Trophoblast cell (in vitro differentiated cells and primary cell): Measurements from ENCODE around the gene FAM229A.
A peak's percentile ranks its signal among the peaks of the same experiment; 100 is the strongest.

ENCODE experiments used
- DNase-seq, 2 donors: peaks; one replicate each; pipeline ENCODE4 v3.0.0-alpha.2; 2016
- H2AFZ ChIP-seq: 2 replicates; pipeline ENCODE4 v1.6.1; 2013; ENCODE audit warnings: low read length, moderate library complexity, mild to moderate bottlenecking; ENCODE audit not compliant: insufficient read depth, poor library complexity
- H2AK5ac ChIP-seq: 2 replicates; pipeline ENCODE4 v1.6.1; 2013; ENCODE audit warnings: mild to moderate bottlenecking, low read length
- H2BK120ac ChIP-seq: 2 replicates; pipeline ENCODE4 v1.6.1; 2013; ENCODE audit warnings: low read length, mild to moderate bottlenecking, moderate library complexity; ENCODE audit not compliant: insufficient read depth, poor library complexity
- H2BK12ac ChIP-seq: 2 replicates; pipeline ENCODE4 v1.6.1; 2013; ENCODE audit warnings: mild to moderate bottlenecking, low read length, moderate library complexity
- H2BK5ac ChIP-seq: 2 replicates; pipeline ENCODE4 v1.6.1; 2013; ENCODE audit warnings: low read length, low read depth, moderate library complexity, mild to moderate bottlenecking; ENCODE audit not compliant: poor library complexity
- H3K14ac ChIP-seq: 2 replicates; pipeline ENCODE4 v1.6.1; 2013; ENCODE audit warnings: mild to moderate bottlenecking, low read length
- H3K18ac ChIP-seq: 2 replicates; pipeline ENCODE4 v1.6.1; 2013; ENCODE audit warnings: mild to moderate bottlenecking, low read length
- H3K23ac ChIP-seq: 2 replicates; pipeline ENCODE4 v1.6.1; 2013; ENCODE audit warnings: low read length
- H3K27ac ChIP-seq: 2 replicates; pipeline ENCODE4 v1.5.1; 2013; ENCODE audit warnings: low read depth, mild to moderate bottlenecking, inconsistent platforms, low read length, moderate library complexity
- H3K27me3 ChIP-seq: 2 replicates; pipeline ENCODE4 v1.6.1; 2013; ENCODE audit warnings: inconsistent platforms, mild to moderate bottlenecking, low read length, moderate library complexity; ENCODE audit not compliant: insufficient read depth
- H3K36me3 ChIP-seq, 2 experiments: 1 replicate in 1 of 2; 2 replicates in 1 of 2; pipeline ENCODE4 v1.6.1; 2013; ENCODE audit warnings: low read length in 2 of 2, mild to moderate bottlenecking in 2 of 2, moderate library complexity in 1 of 2; ENCODE audit not compliant: insufficient read depth in 2 of 2, control insufficient read depth in 1 of 2
- H3K4ac ChIP-seq: 2 replicates; pipeline ENCODE4 v1.6.1; 2013; ENCODE audit warnings: low read depth, mild to moderate bottlenecking, low read length, moderate library complexity
- H3K4me1 ChIP-seq, 2 experiments: 1 replicate in 1 of 2; 2 replicates in 1 of 2; pipeline ENCODE4 v1.6.1; 2013; ENCODE audit warnings: low read length in 2 of 2, mild to moderate bottlenecking in 2 of 2, moderate library complexity in 1 of 2; ENCODE audit not compliant: insufficient read depth in 2 of 2, control insufficient read depth in 1 of 2
- H3K4me2 ChIP-seq: 2 replicates; pipeline ENCODE4 v1.6.1; 2013; ENCODE audit warnings: inconsistent platforms, mild to moderate bottlenecking, low read length, moderate library complexity
- H3K4me3 ChIP-seq: 2 replicates; pipeline ENCODE4 v1.5.1; 2013; ENCODE audit warnings: mild to moderate bottlenecking, low read depth, low read length, inconsistent platforms
- H3K79me1 ChIP-seq: one replicate; pipeline ENCODE4 v1.6.1; 2013; ENCODE audit warnings: low read length
- H3K79me2 ChIP-seq: 2 replicates; pipeline ENCODE4 v1.6.1; 2013; ENCODE audit warnings: low read length, mild to moderate bottlenecking; ENCODE audit not compliant: control insufficient read depth, insufficient read depth, poor library complexity
- H3K9ac ChIP-seq: 2 replicates; pipeline ENCODE4 v1.6.1; 2013; ENCODE audit warnings: mild to moderate bottlenecking, low read length
- H3K9me3 ChIP-seq: 2 replicates; pipeline ENCODE4 v1.6.1; 2013; ENCODE audit warnings: low read depth, mild to moderate bottlenecking, control low read depth, inconsistent platforms, low read length; ENCODE audit not compliant: insufficient read depth
- H4K12ac ChIP-seq: 2 replicates; pipeline ENCODE4 v1.6.1; 2013; ENCODE audit warnings: low read depth, mild to moderate bottlenecking, low read length, moderate library complexity
- H4K8ac ChIP-seq: 2 replicates; pipeline ENCODE4 v1.6.1; 2013; ENCODE audit warnings: low read depth, mild to moderate bottlenecking, low read length, moderate library complexity
- H4K91ac ChIP-seq: one replicate; pipeline ENCODE4 v1.6.1; 2013; ENCODE audit warnings: low read depth, mild to moderate bottlenecking, low read length, moderate library complexity
- WGBS: extraction: QIAGEN DNeasy Blood & Tissue Kit; methylation state at CpG from one replicate; pipeline ENCODE4 v1.1.7; 2013; ENCODE audit warnings: missing lambda C conversion rate; ENCODE audit not compliant: insufficient read length, insufficient coverage; ENCODE audit errors: extremely low coverage; 5-methylcytosine and 5-hydroxymethylcytosine counted together

The FAM229A gene

DNA sequence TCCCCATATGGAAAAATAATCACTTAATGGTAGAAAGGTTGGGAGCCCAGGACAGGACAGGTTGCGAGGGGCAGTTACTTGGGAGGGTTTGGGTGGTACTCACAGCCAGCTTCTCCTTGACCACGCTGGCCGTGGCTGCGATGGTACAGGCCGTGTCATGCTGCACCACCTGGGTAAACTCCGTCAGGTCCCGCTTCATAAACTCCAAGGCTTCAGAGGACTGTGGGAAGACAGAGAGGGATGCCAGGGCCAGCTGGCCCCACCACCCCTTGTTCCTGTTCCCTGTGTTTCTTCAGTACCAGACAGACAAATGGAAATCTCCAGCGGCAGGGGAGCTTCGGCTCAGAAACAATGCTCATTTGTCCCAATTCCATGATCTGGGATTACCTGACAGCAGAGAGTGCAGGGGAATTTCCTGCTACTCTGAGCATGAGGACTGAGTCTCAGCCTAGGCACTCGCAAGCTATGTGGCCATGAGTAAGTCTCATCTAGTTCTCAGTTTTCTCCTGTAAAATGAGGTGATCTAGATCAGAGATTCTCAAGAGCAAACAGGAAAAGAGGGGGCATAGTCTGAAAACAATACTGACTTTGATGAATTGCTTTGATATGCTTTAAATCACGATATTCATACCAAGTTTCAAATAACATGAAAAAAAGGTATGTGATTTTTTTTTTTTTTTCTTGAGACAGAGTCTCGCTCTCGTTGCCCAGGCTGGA is 24.5 kb upstream of the FAM229A start:
- Histone ChIP-seq H2AFZ (no peak overlapping the region), H3K9me3 (no peaks in the 10 kb centered on the region), H3K79me1 (no peaks in the 10 kb centered on the region), H3K4me3 (no peak overlapping the region), H2AK5ac (no peak overlapping the region), H4K91ac (no peak overlapping the region), H3K36me3 (peaks cover 38 to 56% of the 10 kb centered on the region in 2 experiments), H3K79me2 (no peaks in the 10 kb centered on the region), H3K27ac (no peak overlapping the region), H3K4me1 (no peaks in the 10 kb centered on the region), H3K18ac (no peak overlapping the region), H2BK12ac (no peak overlapping the region), H3K4me2 (no peak overlapping the region), H3K23ac (no peak overlapping the region), H2BK120ac (no peak overlapping the region), H3K4ac (no peak overlapping the region), H3K14ac (no peak overlapping the region), H4K8ac (no peak overlapping the region), H3K27me3 (no peaks in the 10 kb centered on the region), H3K9ac (no peak overlapping the region), H2BK5ac (no peak overlapping the region), H4K12ac (no peak overlapping the region)
- WGBS, result no CpG with 5 or more reads among the region's 13 CpGs
- no peak for DNase-seq

DNA sequence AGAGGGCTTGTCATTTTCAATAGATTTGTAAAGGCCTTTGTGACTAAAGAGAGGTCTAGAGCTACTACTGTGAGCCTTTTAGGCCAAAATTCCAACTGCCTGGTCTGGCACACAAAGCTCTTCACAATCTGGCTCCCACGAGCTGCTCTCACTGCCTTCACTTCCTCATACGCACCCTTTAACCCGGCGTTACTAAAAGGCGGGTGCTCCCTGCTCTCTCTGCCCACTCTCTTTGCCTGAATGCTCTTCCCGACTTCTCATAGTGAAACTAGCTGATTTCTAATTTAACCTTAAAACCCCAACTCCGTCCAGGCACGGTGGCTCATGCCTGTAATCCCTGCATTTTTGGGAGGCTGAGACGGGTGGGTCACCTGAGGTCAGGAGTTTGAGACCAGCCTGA is 17.8 kb upstream of the FAM229A start:
- Histone ChIP-seq H3K14ac (no peak overlapping the region), H2BK120ac (no peak overlapping the region), H3K4me1 (no peaks in the 10 kb centered on the region), H3K27me3 (no peaks in the 10 kb centered on the region), H2BK5ac (no peak overlapping the region), H3K9ac (no peak overlapping the region), H3K9me3 (no peaks in the 10 kb centered on the region), H3K18ac (no peak overlapping the region), H3K4ac (no peak overlapping the region), H2BK12ac (no peak overlapping the region), H4K12ac (no peak overlapping the region), H3K79me1 (no peaks in the 10 kb centered on the region), H3K36me3 (peaks cover 70 to 80% of the 10 kb centered on the region in 2 experiments), H2AK5ac (no peak overlapping the region), H2AFZ (no peak overlapping the region), H3K79me2 (no peaks in the 10 kb centered on the region), H3K4me2 (no peak overlapping the region), H3K4me3 (no peak overlapping the region), H4K91ac (no peak overlapping the region), H3K23ac (no peak overlapping the region), H4K8ac (no peak overlapping the region), H3K27ac (no peak overlapping the region)
- no CpG with 5 or more reads among the region's 9 CpGs for WGBS
- no peak for DNase-seq

DNA sequence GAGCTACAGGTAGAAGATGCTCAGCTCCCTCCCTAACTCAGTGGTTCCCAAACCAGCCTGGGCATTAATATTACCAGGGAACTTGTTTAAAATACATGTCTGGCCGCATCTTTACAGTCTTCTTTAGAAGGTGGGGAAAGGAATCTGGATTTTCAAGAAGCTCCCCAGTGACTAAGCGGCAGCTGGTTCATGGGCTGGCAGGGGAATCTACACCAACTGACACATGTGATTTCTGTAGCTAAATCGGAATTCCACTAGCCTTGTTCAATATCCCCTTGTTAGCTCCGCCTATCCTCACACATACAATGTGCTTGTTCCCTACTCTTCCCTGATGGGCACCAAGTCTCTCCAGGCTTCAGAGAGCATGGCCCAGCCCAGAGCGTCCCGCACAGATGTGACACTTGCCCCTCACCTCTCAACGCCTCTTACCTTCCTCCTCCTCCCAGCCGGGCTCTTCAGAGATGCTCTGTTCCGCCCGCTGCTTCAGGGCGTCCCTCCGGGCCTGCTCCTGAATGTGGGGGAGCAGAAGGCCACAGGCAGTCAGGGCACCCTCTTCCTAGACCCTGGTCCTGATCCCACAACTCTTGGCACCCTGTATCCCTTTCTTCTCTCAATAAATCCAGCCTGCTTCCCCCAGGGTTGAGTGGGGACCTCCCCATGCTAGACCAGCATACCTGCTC is 15.4 kb upstream of the FAM229A start:
- H4K12ac ChIP-seq, result no peak overlapping the region
- no peak overlapping the region for H2AK5ac ChIP-seq
- no peak overlapping the region for H2BK120ac ChIP-seq
- no peaks in the 10 kb centered on the region for H3K9me3 ChIP-seq
- H3K36me3 ChIP-seq, result peaks cover 71 to 85% of the 10 kb centered on the region in 2 experiments
- H3K23ac ChIP-seq, result no peak overlapping the region
- no peak overlapping the region for H3K18ac ChIP-seq
- H4K8ac ChIP-seq, result no peak overlapping the region
- H3K9ac ChIP-seq, result no peak overlapping the region
- H3K4me3 ChIP-seq, result no peak overlapping the region
- DNase-seq, result peak; percentile 32 to 60
- H3K4me1 ChIP-seq, result no peaks in the 10 kb centered on the region
- no peak overlapping the region for H2BK12ac ChIP-seq
- no peak overlapping the region for H3K27ac ChIP-seq
- no CpG with 5 or more reads among the region's 12 CpGs for WGBS
- no peaks in the 10 kb centered on the region for H3K79me1 ChIP-seq
- no peak overlapping the region for H3K4ac ChIP-seq
- no peaks in the 10 kb centered on the region for H3K27me3 ChIP-seq
- no peak overlapping the region for H4K91ac ChIP-seq
- no peaks in the 10 kb centered on the region for H3K79me2 ChIP-seq
- no peak overlapping the region for H2BK5ac ChIP-seq
- H3K4me2 ChIP-seq, result no peak overlapping the region
- no peak overlapping the region for H2AFZ ChIP-seq
- H3K14ac ChIP-seq, result no peak overlapping the region

DNA sequence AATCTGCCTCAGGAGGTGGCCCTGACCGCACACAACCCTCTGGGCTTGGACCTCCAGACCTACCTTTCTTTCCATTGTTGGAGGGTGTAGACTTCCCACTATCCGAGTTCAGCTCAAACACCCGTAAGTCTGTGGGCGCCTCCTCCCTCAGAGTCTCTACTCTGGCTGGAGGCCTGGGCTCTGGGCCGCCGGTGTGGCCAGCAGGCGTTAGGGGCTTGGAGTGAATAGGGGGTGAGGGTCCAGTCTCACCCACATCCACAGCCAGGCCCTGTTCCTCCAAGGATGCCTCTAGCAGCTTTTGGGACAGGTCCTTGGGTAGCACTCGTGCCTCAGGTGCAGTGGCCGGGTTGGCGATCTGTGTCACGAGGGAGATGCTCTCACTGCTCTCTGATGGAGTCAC is 13.9 kb upstream of the FAM229A start:
- Histone ChIP-seq H3K18ac (no peak overlapping the region), H2BK5ac (no peak overlapping the region), H3K4me1 (no peaks in the 10 kb centered on the region), H3K79me2 (no peaks in the 10 kb centered on the region), H2BK120ac (no peak overlapping the region), H3K27me3 (no peaks in the 10 kb centered on the region), H3K36me3 (peaks cover 68 to 87% of the 10 kb centered on the region in 2 experiments), H3K4ac (no peak overlapping the region), H3K23ac (no peak overlapping the region), H3K4me2 (no peak overlapping the region), H3K27ac (no peak overlapping the region), H2BK12ac (no peak overlapping the region), H3K9me3 (no peaks in the 10 kb centered on the region), H3K79me1 (no peaks in the 10 kb centered on the region), H2AFZ (no peak overlapping the region), H4K12ac (no peak overlapping the region), H3K4me3 (no peak overlapping the region), H4K91ac (no peak overlapping the region), H2AK5ac (no peak overlapping the region), H3K14ac (no peak overlapping the region), H4K8ac (no peak overlapping the region), H3K9ac (no peak overlapping the region)
- no CpG with 5 or more reads among the region's 11 CpGs for WGBS
- no peak for DNase-seq
